ENCODE measurements around the gene DTNA.

DTNA gene

DNA sequence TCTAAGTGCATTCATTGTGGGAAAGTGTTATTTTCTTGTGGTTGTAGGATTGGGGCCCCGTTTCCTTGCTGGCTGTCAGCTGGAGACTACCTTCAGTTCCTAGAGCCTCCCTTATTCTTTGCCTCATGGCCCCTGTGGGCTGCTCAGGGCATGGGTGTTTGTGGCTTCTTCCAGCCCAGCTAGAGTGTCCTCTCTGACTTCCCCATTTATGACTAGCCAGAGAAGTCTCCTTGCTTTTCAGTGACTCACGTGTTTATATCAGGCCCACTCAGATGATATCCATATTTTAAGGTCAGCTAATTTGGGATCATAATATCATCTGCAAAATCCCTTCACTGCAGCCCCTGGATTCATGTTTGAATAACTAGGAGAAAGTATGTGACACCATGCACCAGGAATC is 62.8 kb downstream of the DTNA start:
- DNase-seq (ENCODE audit: low spot score): no peak

DNA sequence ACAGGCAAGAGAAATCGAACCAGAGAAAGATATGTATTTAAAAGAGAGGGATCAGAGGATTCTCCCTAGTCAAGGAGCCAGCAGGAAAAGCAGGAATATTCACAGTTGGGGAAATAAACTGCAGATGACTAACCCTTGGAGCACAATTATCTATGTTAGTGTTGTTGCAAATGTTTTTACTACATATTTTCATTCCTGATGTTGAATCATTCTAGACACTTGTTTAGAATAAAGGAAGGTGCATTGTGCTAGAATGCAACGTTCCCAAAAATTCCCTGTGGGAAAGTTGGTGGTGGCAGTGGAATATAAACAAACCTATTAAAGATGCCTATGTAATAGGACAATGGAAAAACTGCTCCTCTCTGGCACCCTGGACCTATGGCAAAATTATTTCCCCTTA is 63.3 kb downstream of the DTNA start:
- DNase-seq (ENCODE audit: low spot score): no peak

DNA sequence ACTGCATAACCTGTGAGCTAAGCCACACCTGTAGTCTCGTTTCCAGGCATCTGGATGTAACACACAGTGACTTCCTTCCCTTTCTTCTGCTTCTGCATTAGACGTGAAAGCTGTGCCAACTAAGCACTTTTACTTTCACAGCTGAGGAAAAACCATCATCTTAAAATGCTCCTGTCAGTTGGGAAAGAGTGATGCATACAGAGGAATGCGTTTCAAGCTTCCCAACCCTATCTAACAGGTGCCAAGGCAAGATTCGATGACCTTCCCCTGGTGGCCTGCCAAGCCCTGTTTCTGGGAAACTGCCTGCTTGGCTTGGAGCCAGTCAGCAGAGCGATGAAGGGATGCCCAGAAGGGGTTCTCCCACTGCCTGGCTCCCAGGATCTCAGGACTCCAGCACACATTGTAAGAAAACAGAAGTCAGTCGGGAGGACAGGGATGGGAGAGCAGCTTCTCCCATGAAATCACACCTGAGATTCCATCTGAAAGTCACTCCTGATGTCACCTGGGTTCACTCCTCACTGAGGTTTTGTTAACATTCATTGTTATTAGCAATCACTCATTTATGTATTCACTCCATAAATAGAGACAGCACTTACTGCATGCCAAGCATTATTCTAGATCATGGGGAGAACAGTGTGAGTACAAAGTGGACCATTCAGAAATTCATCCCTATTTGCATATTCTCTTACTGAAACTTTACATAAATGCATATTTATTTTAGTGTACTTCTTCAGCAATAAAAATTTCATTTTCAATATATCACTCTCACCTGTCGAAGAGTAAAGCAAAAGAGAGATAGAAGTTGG is 64.1 kb downstream of the DTNA start:
- DNase-seq (ENCODE audit: low spot score): peak; percentile 25

DNA sequence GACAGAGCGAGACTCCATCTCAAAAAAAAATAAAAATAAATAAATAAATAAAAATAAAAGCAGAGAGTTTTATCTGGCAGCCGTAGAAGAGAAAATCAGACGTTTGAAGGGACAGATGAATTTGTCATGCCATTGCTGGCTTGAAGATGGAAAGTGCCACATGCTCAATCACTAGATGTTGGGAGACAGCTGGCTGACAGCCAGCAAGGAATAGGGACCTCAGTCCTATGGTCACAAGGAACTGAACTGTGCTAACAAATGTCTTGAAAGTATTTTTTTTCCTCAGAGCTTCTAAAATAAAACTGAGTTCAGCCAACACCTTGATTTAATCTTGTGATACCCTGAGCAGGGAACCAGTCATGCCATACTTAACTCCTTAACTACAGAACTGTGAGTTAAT is 65.4 kb downstream of the DTNA start:
- DNase-seq (ENCODE audit: low spot score): no peak

DNA sequence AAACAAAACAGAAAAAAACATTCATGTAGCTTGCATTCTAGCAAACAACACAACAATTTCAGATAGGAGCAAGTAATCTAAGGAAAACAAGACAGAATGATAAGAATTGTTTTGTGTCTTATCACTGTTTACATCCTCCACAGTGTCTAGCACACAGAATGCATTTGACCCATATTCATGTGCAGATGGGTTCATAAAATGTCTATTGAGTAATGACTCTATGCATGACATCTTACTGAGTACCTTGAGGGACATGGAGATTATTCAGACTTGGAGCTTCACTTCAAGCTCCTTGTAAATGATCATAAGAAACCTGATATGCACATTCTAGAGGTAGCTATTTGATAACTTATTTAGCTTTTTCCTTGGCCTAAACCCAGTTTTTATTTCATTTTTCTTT is 69.0 kb downstream of the DTNA start:
- no peak for DNase-seq (ENCODE audit: low spot score)

DNA sequence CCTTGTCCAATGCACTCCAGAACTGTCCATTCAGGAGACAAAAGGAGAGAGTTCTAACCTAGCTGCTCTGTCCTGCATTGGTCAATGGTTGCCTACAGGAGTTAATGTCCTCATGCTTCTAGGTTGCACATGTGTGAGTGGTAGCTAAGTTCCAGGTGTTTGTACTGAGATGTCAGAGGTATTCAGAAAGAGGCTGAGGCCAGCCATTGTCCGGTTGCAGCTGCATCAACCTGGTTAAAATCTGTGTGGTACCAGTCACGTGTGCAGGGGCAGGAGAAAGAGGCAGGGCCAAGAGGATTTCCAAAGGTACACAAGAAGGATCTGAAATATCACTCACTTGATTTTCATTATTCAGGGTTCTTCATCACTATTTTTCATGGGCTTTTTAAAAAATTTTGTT is 70.8 kb downstream of the DTNA start:
- no peak for DNase-seq (ENCODE audit: low spot score)

DNA sequence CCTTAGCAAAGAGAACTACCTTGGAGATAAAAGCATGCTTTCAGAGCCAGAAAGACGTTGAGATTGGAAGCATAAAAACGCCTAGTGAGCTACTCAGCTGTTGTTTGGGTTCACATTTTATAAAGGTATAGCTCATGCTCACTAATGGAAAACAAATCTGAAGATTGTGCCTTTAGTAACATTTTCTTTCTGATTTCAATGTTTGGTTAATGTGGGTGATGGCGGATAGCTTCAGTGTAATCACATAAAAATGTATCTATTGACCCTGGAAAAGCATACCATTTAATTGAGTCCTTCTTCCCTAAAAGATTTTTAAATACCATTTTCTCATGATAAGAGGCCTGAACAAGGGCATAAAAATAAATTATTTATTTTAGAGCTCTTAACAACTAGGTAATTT is 73.4 kb downstream of the DTNA start:
- no peak for DNase-seq (ENCODE audit: low spot score)

DNA sequence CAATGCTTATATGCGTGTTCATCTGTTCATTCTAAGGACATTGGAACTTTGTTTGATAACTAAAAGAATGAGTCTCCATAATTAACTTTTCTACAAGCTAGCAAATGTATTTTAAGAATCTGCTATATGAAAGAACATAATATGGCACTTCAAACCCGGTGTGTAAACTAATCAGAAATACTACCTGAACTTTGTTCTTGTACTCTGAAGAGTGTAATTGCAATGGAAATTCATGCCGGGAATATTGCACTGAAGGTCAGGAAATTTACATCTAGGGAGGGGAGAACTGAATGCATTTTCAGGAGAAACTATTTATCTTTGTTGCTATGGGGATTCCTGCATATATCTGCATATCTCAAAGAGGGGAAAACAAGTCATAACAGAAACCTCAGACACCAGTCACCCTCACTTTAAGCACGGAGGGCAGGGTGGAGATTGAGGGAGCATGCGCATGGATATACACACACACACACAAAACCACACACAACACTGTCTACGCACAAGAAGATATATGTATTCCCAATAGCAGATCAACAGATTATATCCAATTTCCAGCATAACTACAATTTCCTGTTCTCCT is 76.2 kb downstream of the DTNA start:
- no peak for DNase-seq (ENCODE audit: low spot score)

DNA sequence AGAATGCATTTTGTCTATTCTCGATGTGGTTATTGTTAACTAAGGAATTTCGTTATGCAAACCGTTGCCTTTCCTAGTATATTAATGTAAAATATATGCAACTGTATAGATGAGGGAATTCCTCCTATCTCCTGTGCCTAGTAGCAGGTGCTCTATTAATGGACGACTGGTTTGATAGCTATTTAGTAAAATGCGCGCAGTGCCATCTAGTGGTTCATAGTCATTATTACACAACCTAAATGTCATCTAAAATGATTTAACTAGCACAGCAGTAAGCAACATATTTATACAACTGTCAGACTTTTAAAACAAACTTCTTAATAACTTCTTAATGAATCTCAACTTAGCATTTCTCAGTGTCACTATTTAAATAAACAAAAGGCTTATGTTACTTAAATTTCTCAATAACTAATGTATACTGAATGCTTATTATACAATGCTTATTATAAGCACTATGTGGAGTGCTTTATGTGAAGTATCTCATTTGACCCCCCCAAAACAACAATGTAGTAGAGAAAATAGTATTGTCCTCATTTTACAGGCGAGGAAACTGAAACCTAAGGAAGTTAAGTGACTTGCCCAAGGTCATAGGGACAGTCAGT is 77.9 kb downstream of the DTNA start:
- peak; percentile 64 for DNase-seq (ENCODE audit: low spot score)

DNA sequence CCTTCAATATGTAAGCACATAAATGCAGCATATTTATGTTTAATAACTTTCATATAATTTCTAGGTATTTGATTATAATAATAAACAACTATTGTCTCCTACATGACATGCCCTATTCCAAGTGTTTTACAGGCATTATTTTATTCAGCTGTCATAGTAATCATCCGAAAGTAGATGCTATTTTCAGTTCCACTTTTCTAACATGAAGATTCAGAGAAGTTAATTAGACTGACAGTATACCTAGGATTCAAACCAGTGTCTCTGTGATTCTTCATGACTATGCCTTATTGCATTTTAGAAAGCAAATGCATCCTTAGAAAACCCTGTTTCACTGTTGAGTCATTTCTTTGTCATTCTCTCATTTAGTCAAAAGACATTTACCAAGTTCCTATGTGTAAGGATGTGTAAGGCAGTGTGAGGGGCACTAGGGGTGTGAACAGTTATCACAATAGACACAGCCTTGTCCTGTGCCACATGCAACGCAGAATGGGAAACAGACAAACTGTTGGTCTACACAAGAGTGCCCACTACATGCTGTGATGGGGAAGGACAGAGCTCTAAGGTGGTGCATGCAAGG is 79.8 kb downstream of the DTNA start:
- DNase-seq (ENCODE audit: low spot score): no peak

DNA sequence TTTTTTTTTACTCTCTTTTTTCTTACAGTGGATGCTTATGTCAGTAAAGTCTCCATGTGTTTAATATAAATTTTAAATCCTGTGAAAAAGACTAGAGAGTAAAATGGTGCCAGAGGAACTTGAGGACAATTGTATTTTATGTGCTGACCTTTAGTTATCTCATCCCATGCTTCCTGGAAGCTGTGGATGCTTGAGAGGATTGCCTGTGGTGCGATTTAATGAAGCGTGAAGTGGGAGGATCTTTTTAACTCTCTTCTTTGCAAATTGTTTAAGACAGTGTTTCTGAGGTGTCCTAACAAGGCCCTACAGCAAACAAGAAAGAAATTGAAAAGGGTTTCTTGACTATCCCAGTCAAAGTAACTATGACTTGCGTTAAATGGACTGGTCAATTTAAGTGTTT is 84.2 kb downstream of the DTNA start:
- no peak for DNase-seq (ENCODE audit: low spot score)

DNA sequence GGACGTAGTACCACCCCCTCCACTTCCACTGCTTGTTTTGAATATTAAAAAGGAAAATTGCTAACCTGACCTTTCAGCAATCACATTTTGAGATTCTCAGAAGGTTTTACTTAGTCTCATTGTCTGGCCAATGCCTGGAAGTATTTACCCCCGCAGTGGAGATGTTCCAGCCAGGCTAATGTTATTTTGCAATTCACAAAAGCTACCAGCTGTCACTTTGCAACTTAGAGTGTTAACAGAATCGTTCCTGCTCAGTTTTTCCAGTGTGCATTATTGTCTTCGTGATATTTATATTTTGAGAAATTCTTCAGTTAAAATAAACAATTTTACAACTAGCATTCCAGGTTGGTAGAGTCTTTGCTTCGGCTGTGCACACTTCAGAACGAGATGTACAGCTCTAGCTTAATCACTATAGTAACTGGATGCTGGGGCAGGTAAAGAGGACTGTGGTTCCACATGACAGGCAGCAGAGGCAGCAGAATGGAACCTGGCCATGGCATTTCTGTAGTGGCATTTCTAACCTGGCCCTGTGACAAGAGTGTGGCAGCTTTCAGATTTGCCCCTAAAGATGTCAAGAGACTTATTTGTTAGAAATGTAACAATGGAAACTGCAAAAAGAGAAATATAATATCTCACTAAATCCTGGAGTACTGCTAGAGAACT is 85.1 kb downstream of the DTNA start:
- no peak for DNase-seq (ENCODE audit: low spot score)

DNA sequence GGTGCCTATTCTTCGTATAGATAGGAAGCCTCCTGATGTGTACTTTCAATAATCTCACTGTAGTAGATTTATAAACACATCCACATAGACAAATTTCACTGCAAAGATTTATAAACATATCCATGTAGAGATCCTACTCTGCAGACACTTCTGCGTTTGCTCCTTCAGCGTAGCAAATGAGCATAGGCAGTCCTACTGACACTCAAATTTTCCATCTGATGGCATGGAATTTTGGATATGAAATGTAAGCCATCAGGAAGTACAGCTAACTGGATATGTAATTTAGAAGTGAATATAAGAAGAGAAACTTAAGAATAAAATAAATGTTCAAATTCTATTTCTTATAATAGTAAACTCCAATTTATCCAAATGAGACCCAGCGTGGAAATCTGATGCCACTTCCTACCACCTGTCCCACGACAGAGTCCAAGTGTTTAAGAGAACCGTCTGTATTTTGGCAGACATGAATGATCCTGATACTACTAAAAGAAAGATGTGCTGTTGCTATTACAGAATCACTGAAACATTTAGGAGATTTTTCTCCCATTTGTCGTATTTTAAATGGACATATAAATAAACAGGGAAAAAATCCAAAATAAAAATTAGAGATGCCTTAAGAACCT is 86.0 kb downstream of the DTNA start:
- DNase-seq (ENCODE audit: low spot score): no peak

DNA sequence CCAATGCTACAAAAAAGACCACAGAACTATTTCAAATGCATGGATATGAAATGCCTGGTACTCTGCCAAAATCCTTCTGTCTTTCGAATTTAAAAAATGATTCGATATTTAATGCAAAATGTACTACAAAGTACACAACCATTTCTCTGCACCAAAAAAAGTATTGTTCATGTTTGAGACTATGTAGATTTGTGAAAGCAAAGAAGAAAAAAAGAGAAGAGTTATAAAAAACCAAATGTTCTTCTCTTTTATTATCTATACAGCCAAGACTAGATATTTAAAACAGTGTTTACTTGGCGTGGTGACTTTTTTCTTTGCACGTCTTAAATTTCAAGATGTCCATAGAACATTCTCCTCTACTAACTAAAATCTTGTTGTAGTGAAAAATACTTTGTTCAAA is 89.2 kb downstream of the DTNA start:
- DNase-seq (ENCODE audit: low spot score): no peak

DNA sequence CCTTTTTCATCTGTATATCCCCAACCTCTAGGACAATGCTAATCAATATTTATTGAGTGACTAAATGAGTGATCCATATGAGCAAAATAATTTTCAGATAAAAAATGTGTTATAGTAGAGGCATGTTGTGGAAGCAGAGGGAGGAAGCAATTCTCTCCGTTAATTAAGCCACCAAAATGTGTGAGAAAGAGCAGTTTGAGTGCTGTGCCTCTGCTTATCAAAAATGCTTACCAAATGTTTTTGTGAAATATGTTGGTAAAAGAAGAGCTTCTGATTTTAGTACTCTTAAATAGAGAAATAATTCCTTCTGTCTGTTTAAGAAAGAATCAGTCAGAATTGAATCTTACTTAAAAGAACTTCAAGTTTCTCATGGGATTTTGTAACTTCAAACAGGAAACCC is 90.3 kb downstream of the DTNA start:
- no peak for DNase-seq (ENCODE audit: low spot score)

DNA sequence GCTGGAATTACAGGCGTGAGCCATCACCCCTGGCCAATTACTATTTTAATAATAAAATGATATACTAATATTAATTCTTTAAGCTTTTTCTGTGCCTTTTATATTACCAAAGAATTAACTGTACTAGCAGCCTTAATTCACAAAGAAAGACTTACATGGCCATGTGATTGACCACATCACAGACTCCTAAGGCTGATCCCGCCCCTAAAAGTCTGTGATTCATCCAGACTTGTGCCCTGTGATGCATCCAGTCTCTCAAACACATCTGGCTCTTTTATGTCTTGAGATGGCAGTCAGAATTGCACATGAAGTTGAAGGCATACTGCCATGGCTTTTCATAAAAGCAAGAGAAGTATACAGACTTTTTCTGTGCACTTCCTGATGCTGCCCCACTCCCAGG is 91.7 kb downstream of the DTNA start:
- DNase-seq (ENCODE audit: low spot score): no peak

DNA sequence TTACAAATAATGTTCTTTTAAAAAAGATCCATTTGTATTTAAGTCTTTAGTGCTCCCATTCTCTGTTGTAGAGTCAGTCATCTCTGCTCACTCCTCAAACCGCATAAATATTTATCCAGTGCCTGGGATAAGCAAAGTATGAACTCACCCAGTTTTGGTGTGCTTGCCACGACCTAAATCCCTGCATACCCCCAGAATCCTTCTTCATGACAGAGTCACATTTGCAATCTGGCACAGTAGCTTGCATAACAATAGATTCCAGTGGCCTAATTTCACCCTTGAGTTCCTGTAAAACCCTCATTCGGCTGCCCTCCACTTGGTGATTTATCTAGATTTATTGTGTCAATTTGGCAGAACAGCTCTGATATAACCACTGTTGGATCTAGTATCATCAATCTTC is 92.9 kb downstream of the DTNA start:
- DNase-seq (ENCODE audit: low spot score): no peak

DNA sequence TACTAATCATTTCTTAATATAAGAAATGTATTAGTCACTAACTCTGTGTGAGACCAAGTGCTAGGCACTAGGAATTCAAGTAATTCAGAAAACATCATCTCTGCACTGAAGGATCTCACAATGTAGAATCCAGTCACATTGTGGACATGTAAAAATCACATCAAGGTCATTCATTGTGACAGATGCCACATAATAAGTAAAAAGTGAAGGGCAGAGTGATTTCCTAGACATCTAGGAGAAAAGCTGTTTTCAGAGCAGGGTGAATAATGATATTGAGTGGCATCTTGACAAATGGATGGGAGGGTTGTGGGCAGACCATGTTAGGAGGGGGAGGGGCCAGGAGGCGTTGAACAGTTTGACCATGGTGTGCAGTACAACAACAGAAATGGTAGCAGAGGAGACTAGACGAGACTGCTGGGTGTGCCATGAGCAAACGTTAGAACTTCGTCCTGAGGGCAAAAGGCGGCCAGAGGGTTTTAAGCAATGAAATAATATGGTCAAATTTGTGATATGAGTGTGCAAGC is 93.8 kb downstream of the DTNA start:
- no peak for DNase-seq (ENCODE audit: low spot score)

DNA sequence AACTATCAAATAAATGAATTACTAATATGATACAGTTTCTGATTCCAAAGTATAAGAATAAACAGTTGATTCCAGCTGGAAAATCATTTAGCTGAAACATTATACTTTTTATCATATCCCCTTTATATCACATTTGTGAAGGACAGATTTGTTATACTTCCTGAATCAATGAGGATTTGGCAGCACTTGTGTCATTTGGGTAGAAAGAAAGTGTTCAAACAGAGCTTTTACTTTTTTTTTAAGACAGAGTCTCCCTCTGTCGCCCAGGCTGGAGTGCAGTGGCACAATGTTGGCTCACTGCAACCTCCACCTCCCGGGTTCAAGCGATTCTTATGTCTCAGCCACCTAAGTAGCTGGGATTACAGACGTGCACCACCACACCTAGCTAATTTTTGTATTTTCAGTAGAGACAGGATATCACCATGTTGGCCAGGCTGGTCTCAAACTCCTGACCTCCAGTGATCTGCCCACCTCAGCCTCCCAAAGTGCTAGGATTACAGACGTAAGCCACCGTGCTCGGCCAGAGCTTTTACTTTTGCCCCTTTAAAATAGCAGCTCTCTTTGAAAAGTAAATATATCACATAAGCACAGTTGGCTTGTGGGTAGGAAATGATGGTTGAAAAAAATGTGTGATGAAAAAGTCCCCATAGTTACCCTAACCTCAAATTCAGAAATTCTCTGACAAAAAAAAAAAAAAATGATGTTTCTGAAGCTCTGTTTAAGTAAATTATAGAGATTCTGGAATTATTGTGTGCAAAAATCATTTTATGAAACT is 95.2 kb downstream of the DTNA start:
- no peak for DNase-seq (ENCODE audit: low spot score)

DNA sequence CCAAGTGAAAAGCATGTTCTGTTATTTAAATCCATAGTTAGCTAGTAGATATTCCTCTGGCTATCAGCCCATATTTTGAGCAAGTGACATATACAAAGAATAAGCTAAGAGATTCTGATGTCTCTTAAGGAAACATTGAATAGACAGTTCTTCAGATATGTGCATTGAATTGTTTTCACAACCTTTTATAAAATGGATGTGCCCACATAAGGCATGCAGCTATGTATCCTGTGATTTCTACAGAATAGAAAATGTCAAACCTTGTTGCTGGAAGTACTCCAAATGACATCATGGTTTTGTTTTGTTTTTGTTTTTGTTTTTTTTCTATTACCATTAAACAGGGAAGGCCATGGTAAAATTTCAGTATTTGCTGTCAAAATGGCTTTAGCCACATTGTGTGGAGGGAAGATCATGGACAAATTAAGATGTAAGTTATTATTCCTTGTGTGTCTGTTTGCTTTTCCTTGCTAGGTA is 95.8 kb downstream of the DTNA start:
- DNase-seq (ENCODE audit: low spot score): no peak

DNA sequence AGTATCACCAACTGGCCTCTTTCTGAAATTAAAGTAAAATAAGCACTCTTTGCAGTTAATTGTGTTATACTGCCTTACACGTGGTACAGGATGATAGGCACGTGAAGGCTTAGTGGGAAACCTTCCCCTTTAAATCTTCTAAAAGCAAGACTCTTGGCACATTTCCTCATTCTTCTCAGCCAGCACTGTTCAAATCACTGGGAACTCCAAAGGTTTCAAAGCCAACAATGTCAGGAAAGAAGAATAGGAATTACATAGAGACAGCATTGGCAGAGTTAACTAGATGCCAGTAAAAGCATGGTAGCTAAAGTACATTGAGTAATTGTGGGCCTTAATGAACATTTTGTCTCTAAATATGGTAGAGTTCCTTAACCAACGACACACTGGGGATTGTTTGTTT is 96.4 kb downstream of the DTNA start:
- DNase-seq (ENCODE audit: low spot score): no peak
